IMR-90 (cell line): ENCODE measurements around the gene CLDN7.

ENCODE experiments used
- CHD1 ChIP-seq: IDR thresholded peaks from 2 replicates; pipeline ENCODE4 v1.6.1; 2012; ENCODE audit warnings: low read depth, low read length, improper control_type of control experiment
- MXI1 ChIP-seq: IDR thresholded peaks from 2 replicates; pipeline ENCODE4 v1.6.1; 2012; ENCODE audit warnings: low read depth, mild to moderate bottlenecking, low read length, moderate library complexity, borderline replicate concordance
- POLR2A ChIP-seq: IDR thresholded peaks from 2 replicates; pipeline ENCODE4 v1.6.1; 2012; ENCODE audit warnings: mild to moderate bottlenecking, low read depth, low read length
- RAD21 ChIP-seq: IDR thresholded peaks from 2 replicates; pipeline ENCODE4 v1.6.1; 2012; ENCODE audit warnings: low read length, improper control_type of control experiment
- SMC3 ChIP-seq: fragments of 150-350 bp; IDR thresholded peaks from 2 replicates; pipeline ENCODE4 v1.6.1; 2016; ENCODE audit warnings: low read depth, mild to moderate bottlenecking, antibody characterized with exemption, low read length, moderate library complexity
- TF ChIP-seq, protein P1 (sequence below): conservative IDR thresholded peaks from 2 replicates; pipeline ENCODE4 v1.5.1; 2012; ENCODE audit warnings: mild to moderate bottlenecking, low read depth, low read length, improper control_type of control experiment

DNA sequence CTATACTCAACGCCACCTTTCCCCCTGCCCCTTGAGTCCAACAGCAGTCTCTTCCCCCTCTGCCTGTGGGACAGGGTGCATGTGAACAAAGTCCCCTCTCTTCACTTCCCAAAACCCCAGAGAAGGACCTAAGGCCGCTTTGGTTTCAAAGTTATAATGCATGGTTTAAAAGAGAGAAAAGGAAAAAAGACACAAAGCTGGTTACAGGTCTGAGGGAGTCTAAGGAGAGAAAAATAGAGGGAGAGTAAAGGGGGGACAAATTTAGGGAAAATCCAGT, 18.9 kb downstream of the CLDN7 start:
- TF ChIP-seq, protein P1, sequence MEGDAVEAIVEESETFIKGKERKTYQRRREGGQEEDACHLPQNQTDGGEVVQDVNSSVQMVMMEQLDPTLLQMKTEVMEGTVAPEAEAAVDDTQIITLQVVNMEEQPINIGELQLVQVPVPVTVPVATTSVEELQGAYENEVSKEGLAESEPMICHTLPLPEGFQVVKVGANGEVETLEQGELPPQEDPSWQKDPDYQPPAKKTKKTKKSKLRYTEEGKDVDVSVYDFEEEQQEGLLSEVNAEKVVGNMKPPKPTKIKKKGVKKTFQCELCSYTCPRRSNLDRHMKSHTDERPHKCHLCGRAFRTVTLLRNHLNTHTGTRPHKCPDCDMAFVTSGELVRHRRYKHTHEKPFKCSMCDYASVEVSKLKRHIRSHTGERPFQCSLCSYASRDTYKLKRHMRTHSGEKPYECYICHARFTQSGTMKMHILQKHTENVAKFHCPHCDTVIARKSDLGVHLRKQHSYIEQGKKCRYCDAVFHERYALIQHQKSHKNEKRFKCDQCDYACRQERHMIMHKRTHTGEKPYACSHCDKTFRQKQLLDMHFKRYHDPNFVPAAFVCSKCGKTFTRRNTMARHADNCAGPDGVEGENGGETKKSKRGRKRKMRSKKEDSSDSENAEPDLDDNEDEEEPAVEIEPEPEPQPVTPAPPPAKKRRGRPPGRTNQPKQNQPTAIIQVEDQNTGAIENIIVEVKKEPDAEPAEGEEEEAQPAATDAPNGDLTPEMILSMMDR, result no peak
- no peak for TF ChIP-seq RAD21
- TF ChIP-seq CHD1, result no peak
- no peak for TF ChIP-seq POLR2A
- no peak for TF ChIP-seq MXI1
- no peak for TF ChIP-seq SMC3
